Prostate gland (tissue), 2 donors: ENCODE measurements around the gene PNMT.

Source experiments
- CTCF ChIP-seq, 4 experiments: fragments of 200-600 bp in 2 of 4; fragments of 450-650 bp in 2 of 4; sonication (generic) in 2 of 4; IDR thresholded peaks; 1 replicate in 3 of 4; 2 replicates in 1 of 4; pipeline ENCODE4 v1.5.1; 2016 to 2019; ENCODE audit warnings: antibody characterized with exemption in 4 of 4, mild to moderate bottlenecking in 2 of 4, moderate library complexity in 2 of 4
- POLR2A ChIP-seq: fragments of 450-650 bp; IDR thresholded peaks from one replicate; pipeline ENCODE4 v1.6.1; 2016; ENCODE audit warnings: antibody characterized with exemption, mild to moderate bottlenecking

GRCh38 chr17:39705786-39706348 lies 37.6 kb downstream of the PNMT start:
- peak in 2 of 4 experiments; percentile 18 to 57 for TF ChIP-seq CTCF (IDR thresholded peaks at IDR 0.05)
- no peak for TF ChIP-seq POLR2A
